Measurements from ENCODE around the gene LYSET. TPM values are rescaled to one million over a fixed set of nuclear protein-coding genes. Genes with fewer than 3 reads are reported as not detected.

Gene LYSET, protein sequence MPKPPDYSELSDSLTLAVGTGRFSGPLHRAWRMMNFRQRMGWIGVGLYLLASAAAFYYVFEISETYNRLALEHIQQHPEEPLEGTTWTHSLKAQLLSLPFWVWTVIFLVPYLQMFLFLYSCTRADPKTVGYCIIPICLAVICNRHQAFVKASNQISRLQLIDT
- total RNA-seq = 1.7 and 4.2 TPM in 2 replicates

GRCh38 chr14:93184391-93185348 is at the start of gene LYSET, which contains the start of gene MOAP1:
LYSET (plus strand) TSS chr14:93185317; CDS start chr14:93185406, 89 bp downstream.
MOAP1 (minus strand) TSS chr14:93184897; CDS start chr14:93184242, 655 bp downstream.

GRCh38 chr14:93206793-93207467 is 21.8 kb downstream of the LYSET start, which contains the start of the genes GON7 and UBR7:
GON7 (minus strand) TSS chr14:93207065; CDS start chr14:93207037, 28 bp downstream.
UBR7 (plus strand) TSS chr14:93207256; CDS start chr14:93207292, 36 bp downstream.

Other genes with a start within 250 kb of the LYSET start
- gene ITPK1, start 69.4 kb upstream of the LYSET start, total RNA-seq = 18.2 and 20.8 TPM in 2 replicates
- 7.4 and 10.2 TPM in 2 replicates for gene MOAP1, start 420 bp upstream of the LYSET start, total RNA-seq
- 10.4 and 13.0 TPM in 2 replicates for gene GON7, start 21.7 kb downstream of the LYSET start, total RNA-seq
- 17.0 and 23.8 TPM in 2 replicates for gene UBR7, start 21.9 kb downstream of the LYSET start, total RNA-seq
- gene BTBD7, start 147.7 kb downstream of the LYSET start, total RNA-seq = 21.5 and 22.7 TPM in 2 replicates
- gene COX8C, start 161.9 kb downstream of the LYSET start, total RNA-seq = not detected in 2 replicates
- under 0.01 TPM in 2 replicates for gene UNC79, start 245.6 kb downstream of the LYSET start, total RNA-seq

Measured in cardiac ventricle fibroblast (primary cell).